WTC11 (cell line): ENCODE data around the gene MYL6B. TPM values are rescaled to one million over a fixed set of nuclear protein-coding genes. Genes with fewer than 3 reads are reported as not detected.

Experiments
- ATAC-seq: fragments of 200-7000 bp; cut with Tn5 transposase; 2 replicates; pipeline ENCODE4 v1.10.0; 2021; ENCODE audit warnings: mild to moderate bottlenecking, moderate library complexity
- CTCF ChIA-PET: fragments of 300-600 bp; sonication (Branson Sonifier 250); formaldehyde crosslinking; loops from one replicate; lab custom pipeline; 2021; ENCODE audit warnings: antibody characterized with exemption; lab: Charles Lee
- POLR2A ChIA-PET: fragments of 350-600 bp; sonication (Branson Sonifier 250); formaldehyde crosslinking; loops from one replicate; lab custom pipeline; 2021; ENCODE audit warnings: antibody characterized with exemption; lab: Charles Lee
- DNase-seq: peaks from one replicate; pipeline ENCODE4 v3.0.0; 2021; ENCODE audit warnings: low spot score
- H3K27ac Mint-ChIP-seq: 2 replicates; pipeline ENCODE4 v1.8.0; 2021; ENCODE audit warnings: mixed read lengths
- H3K27me3 Mint-ChIP-seq: 2 replicates; pipeline ENCODE4 v1.8.0; 2021; ENCODE audit warnings: low read depth, mild to moderate bottlenecking, moderate library complexity, mixed read lengths
- H3K36me3 Mint-ChIP-seq: 2 replicates; pipeline ENCODE4 v1.8.0; 2021; ENCODE audit warnings: mixed read lengths
- H3K4me1 Mint-ChIP-seq: 2 replicates; pipeline ENCODE4 v1.8.0; 2022; ENCODE audit warnings: mixed read lengths
- H3K4me3 Mint-ChIP-seq: 2 replicates; pipeline ENCODE4 v1.8.0; 2021; ENCODE audit warnings: mild to moderate bottlenecking, moderate library complexity, mixed read lengths
- H3K9me3 Mint-ChIP-seq: 2 replicates; pipeline ENCODE4 v1.8.0; 2021; ENCODE audit warnings: mixed read lengths
- E2F1 ChIP-seq: sonication (generic); formaldehyde crosslinking; IDR thresholded peaks from 2 replicates; pipeline ENCODE4 v1.8.0; 2022; ENCODE audit warnings: mild to moderate bottlenecking, missing genetic modification reagents
- ETV6 ChIP-seq: sonication (generic); formaldehyde crosslinking; IDR thresholded peaks from 2 replicates; pipeline ENCODE4 v1.8.1; 2022; ENCODE audit warnings: mild to moderate bottlenecking, missing genetic modification reagents
- FOXP4 ChIP-seq: sonication (generic); formaldehyde crosslinking; IDR thresholded peaks from 2 replicates; pipeline ENCODE4 v1.8.0; 2022; ENCODE audit warnings: mild to moderate bottlenecking, missing genetic modification reagents
- GTF2I ChIP-seq: fragments of 250-450 bp; sonication (Bioruptor Pico); conservative IDR thresholded peaks from 2 replicates; pipeline ENCODE4 v1.4.0; 2021; ENCODE audit warnings: mild to moderate bottlenecking
- MXD4 ChIP-seq: fragments of 250-450 bp; sonication (Bioruptor Pico); IDR thresholded peaks from 2 replicates; pipeline ENCODE4 v1.8.0; 2021; ENCODE audit warnings: mild to moderate bottlenecking, moderate library complexity, borderline replicate concordance
- NFATC4 ChIP-seq: fragments of 250-450 bp; sonication (Bioruptor Pico); IDR thresholded peaks from 2 replicates; pipeline ENCODE4 v1.9.0; 2021; ENCODE audit warnings: mild to moderate bottlenecking
- NR3C1 ChIP-seq: sonication (generic); formaldehyde crosslinking; conservative IDR thresholded peaks from 2 replicates; pipeline ENCODE4 v1.8.1; 2023; ENCODE audit warnings: low read depth, mild to moderate bottlenecking, missing genetic modification reagents
- SMAD4 ChIP-seq: sonication (generic); formaldehyde crosslinking; IDR thresholded peaks from 2 replicates; pipeline ENCODE4 v1.8.0; 2022; ENCODE audit warnings: mild to moderate bottlenecking, missing genetic modification reagents
- SP1 ChIP-seq: sonication (generic); formaldehyde crosslinking; conservative IDR thresholded peaks from 2 replicates; pipeline ENCODE4 v1.8.1; 2022; ENCODE audit warnings: missing genetic modification reagents
- STAT6 ChIP-seq: sonication (generic); formaldehyde crosslinking; conservative IDR thresholded peaks from 2 replicates; pipeline ENCODE4 v1.8.1; 2023; ENCODE audit warnings: mild to moderate bottlenecking, low read depth, missing genetic modification reagents, moderate library complexity
- TEAD4 ChIP-seq: sonication (generic); formaldehyde crosslinking; IDR thresholded peaks from 2 replicates; pipeline ENCODE4 v1.8.0; 2022; ENCODE audit warnings: mild to moderate bottlenecking, missing genetic modification reagents
- TP53 ChIP-seq: sonication (generic); formaldehyde crosslinking; IDR thresholded peaks from 2 replicates; pipeline ENCODE4 v1.8.1; 2023; ENCODE audit warnings: mild to moderate bottlenecking, missing genetic modification reagents
- ZNF219 ChIP-seq: sonication (generic); formaldehyde crosslinking; IDR thresholded peaks from 2 replicates; pipeline ENCODE4 v1.8.0; 2023; ENCODE audit warnings: missing genetic modification reagents, mild to moderate bottlenecking, borderline replicate concordance
- ZNF423 ChIP-seq: fragments of 250-450 bp; sonication (Bioruptor Pico); IDR thresholded peaks from 2 replicates; pipeline ENCODE4 v2.1.2; 2022; ENCODE audit warnings: mild to moderate bottlenecking, moderate library complexity
- total RNA-seq: library from RNA; stranded (reverse); gene quantifications from 3 replicates; pipeline ENCODE4 v1.2.3, GENCODE V29; 2021
- TF ChIP-seq, protein P1 (sequence below): sonication (generic); formaldehyde crosslinking; IDR thresholded peaks from 2 replicates; pipeline ENCODE4 v1.8.0; 2023; ENCODE audit warnings: mild to moderate bottlenecking, missing genetic modification reagents
- TF ChIP-seq, protein P2 (sequence below): sonication (generic); formaldehyde crosslinking; IDR thresholded peaks from 2 replicates; pipeline ENCODE4 v1.8.1; 2023; ENCODE audit warnings: mild to moderate bottlenecking, missing genetic modification reagents, borderline replicate concordance
- TF ChIP-seq, protein P3 (sequence below): sonication (generic); formaldehyde crosslinking; IDR thresholded peaks from 2 replicates; pipeline ENCODE4 v1.8.1; 2023; ENCODE audit warnings: mild to moderate bottlenecking, missing genetic modification reagents, moderate library complexity
- TF ChIP-seq, protein P4 (sequence below): fragments of 250-450 bp; sonication (Bioruptor Pico); IDR thresholded peaks from 2 replicates; pipeline ENCODE4 v1.9.0; 2021; ENCODE audit warnings: mild to moderate bottlenecking, borderline replicate concordance
- TF ChIP-seq, protein P5 (sequence below): fragments of 250-450 bp; sonication (Bioruptor Pico); IDR thresholded peaks from 2 replicates; pipeline ENCODE4 v1.8.0; 2021; ENCODE audit warnings: mild to moderate bottlenecking

Gene MYL6B
- total RNA-seq, 1 experiment from 2014 or later = 173 TPM

DNA sequence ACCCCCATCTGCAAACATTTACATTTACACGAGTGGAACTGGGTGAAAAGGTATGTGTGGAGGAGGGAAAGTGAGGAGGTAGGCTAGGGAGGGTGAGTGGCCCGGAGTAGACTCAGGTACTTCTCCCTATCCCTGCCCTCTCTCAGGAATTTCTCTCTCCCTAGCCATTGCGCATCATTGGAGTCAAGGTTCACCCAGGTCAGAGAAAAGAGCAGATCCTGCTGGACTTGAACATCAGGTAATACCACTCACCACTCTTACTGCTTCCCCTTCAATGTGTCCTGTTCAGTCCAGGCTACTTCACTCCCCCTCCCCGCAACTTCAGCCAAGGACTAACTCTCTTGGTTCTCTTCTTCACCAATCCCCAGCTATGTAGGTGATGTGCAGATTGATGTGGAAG is 21.5 kb upstream of the MYL6B start:
- Mint-ChIP-seq H3K9me3 (no peaks in the 10 kb centered on the region), H3K4me3 (peak overlapping the region; percentile 98; the same call in 1 of the 2 replicates), H3K36me3 (peaks cover 46% of the 10 kb centered on the region), H3K4me1 (peaks cover 29% of the 10 kb centered on the region), H3K27ac (no peak overlapping the region; the same call in 1 of the 2 replicates), H3K27me3 (no peaks in the 10 kb centered on the region; the same call in 1 of the 2 replicates)
- no peak for ATAC-seq
- DNase-seq = no peak
- CTCF ChIA-PET = no interaction called here
- POLR2A ChIA-PET = interaction anchor here (5.3 kb wide), 1 partner anchor 30 kb away, joined by 104 read pairs; the partner anchor contains the start of gene MYL6
- no peak for TF ChIP-seq ZNF423
- no peak for TF ChIP-seq STAT6
- TF ChIP-seq, protein P1, sequence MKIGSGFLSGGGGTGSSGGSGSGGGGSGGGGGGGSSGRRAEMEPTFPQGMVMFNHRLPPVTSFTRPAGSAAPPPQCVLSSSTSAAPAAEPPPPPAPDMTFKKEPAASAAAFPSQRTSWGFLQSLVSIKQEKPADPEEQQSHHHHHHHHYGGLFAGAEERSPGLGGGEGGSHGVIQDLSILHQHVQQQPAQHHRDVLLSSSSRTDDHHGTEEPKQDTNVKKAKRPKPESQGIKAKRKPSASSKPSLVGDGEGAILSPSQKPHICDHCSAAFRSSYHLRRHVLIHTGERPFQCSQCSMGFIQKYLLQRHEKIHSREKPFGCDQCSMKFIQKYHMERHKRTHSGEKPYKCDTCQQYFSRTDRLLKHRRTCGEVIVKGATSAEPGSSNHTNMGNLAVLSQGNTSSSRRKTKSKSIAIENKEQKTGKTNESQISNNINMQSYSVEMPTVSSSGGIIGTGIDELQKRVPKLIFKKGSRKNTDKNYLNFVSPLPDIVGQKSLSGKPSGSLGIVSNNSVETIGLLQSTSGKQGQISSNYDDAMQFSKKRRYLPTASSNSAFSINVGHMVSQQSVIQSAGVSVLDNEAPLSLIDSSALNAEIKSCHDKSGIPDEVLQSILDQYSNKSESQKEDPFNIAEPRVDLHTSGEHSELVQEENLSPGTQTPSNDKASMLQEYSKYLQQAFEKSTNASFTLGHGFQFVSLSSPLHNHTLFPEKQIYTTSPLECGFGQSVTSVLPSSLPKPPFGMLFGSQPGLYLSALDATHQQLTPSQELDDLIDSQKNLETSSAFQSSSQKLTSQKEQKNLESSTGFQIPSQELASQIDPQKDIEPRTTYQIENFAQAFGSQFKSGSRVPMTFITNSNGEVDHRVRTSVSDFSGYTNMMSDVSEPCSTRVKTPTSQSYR (CRISPR knock-in tag) = no peak
- no peak for TF ChIP-seq NFATC4 (CRISPR knock-in tag)
- no peak for TF ChIP-seq MXD4 (CRISPR knock-in tag)
- no peak for TF ChIP-seq SP1 (CRISPR knock-in tag)
- TF ChIP-seq, protein P2, sequence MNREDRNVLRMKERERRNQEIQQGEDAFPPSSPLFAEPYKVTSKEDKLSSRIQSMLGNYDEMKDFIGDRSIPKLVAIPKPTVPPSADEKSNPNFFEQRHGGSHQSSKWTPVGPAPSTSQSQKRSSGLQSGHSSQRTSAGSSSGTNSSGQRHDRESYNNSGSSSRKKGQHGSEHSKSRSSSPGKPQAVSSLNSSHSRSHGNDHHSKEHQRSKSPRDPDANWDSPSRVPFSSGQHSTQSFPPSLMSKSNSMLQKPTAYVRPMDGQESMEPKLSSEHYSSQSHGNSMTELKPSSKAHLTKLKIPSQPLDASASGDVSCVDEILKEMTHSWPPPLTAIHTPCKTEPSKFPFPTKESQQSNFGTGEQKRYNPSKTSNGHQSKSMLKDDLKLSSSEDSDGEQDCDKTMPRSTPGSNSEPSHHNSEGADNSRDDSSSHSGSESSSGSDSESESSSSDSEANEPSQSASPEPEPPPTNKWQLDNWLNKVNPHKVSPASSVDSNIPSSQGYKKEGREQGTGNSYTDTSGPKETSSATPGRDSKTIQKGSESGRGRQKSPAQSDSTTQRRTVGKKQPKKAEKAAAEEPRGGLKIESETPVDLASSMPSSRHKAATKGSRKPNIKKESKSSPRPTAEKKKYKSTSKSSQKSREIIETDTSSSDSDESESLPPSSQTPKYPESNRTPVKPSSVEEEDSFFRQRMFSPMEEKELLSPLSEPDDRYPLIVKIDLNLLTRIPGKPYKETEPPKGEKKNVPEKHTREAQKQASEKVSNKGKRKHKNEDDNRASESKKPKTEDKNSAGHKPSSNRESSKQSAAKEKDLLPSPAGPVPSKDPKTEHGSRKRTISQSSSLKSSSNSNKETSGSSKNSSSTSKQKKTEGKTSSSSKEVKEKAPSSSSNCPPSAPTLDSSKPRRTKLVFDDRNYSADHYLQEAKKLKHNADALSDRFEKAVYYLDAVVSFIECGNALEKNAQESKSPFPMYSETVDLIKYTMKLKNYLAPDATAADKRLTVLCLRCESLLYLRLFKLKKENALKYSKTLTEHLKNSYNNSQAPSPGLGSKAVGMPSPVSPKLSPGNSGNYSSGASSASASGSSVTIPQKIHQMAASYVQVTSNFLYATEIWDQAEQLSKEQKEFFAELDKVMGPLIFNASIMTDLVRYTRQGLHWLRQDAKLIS (CRISPR knock-in tag) = no peak
- TF ChIP-seq ZNF219 (CRISPR knock-in tag) = no peak
- TF ChIP-seq, protein P3, sequence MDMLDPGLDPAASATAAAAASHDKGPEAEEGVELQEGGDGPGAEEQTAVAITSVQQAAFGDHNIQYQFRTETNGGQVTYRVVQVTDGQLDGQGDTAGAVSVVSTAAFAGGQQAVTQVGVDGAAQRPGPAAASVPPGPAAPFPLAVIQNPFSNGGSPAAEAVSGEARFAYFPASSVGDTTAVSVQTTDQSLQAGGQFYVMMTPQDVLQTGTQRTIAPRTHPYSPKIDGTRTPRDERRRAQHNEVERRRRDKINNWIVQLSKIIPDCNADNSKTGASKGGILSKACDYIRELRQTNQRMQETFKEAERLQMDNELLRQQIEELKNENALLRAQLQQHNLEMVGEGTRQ (CRISPR knock-in tag) = no peak
- TF ChIP-seq, protein P4, sequence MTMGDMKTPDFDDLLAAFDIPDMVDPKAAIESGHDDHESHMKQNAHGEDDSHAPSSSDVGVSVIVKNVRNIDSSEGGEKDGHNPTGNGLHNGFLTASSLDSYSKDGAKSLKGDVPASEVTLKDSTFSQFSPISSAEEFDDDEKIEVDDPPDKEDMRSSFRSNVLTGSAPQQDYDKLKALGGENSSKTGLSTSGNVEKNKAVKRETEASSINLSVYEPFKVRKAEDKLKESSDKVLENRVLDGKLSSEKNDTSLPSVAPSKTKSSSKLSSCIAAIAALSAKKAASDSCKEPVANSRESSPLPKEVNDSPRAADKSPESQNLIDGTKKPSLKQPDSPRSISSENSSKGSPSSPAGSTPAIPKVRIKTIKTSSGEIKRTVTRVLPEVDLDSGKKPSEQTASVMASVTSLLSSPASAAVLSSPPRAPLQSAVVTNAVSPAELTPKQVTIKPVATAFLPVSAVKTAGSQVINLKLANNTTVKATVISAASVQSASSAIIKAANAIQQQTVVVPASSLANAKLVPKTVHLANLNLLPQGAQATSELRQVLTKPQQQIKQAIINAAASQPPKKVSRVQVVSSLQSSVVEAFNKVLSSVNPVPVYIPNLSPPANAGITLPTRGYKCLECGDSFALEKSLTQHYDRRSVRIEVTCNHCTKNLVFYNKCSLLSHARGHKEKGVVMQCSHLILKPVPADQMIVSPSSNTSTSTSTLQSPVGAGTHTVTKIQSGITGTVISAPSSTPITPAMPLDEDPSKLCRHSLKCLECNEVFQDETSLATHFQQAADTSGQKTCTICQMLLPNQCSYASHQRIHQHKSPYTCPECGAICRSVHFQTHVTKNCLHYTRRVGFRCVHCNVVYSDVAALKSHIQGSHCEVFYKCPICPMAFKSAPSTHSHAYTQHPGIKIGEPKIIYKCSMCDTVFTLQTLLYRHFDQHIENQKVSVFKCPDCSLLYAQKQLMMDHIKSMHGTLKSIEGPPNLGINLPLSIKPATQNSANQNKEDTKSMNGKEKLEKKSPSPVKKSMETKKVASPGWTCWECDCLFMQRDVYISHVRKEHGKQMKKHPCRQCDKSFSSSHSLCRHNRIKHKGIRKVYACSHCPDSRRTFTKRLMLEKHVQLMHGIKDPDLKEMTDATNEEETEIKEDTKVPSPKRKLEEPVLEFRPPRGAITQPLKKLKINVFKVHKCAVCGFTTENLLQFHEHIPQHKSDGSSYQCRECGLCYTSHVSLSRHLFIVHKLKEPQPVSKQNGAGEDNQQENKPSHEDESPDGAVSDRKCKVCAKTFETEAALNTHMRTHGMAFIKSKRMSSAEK (CRISPR knock-in tag) = no peak
- TF ChIP-seq, protein P5, sequence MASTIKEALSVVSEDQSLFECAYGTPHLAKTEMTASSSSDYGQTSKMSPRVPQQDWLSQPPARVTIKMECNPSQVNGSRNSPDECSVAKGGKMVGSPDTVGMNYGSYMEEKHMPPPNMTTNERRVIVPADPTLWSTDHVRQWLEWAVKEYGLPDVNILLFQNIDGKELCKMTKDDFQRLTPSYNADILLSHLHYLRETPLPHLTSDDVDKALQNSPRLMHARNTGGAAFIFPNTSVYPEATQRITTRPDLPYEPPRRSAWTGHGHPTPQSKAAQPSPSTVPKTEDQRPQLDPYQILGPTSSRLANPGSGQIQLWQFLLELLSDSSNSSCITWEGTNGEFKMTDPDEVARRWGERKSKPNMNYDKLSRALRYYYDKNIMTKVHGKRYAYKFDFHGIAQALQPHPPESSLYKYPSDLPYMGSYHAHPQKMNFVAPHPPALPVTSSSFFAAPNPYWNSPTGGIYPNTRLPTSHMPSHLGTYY (CRISPR knock-in tag) = no peak
- TF ChIP-seq TEAD4 (CRISPR knock-in tag) = no peak
- no peak for TF ChIP-seq E2F1 (CRISPR knock-in tag)
- no peak for TF ChIP-seq TP53 (CRISPR knock-in tag)
- no peak for TF ChIP-seq SMAD4 (CRISPR knock-in tag)
- no peak for TF ChIP-seq NR3C1
- no peak for TF ChIP-seq ETV6 (CRISPR knock-in tag)
- TF ChIP-seq GTF2I (CRISPR knock-in tag) = no peak
- no peak for TF ChIP-seq FOXP4
